SK-N-MC (cell line): ENCODE measurements around the gene MFAP3L.
A peak's percentile ranks its signal among the peaks of the same experiment; 100 is the strongest.
"Not testable (repeated sequence)": the region's sequence is repeated elsewhere in the genome, so short reads cannot be mapped to it uniquely, and the experiment has no call there.

Source experiments
- DNase-seq: peaks from one replicate; pipeline ENCODE4 v3.0.0-alpha.2; 2011; ENCODE audit warnings: low read depth, low spot score
- H3K27ac ChIP-seq: fragments of 200-600 bp; sonication (generic); 2 replicates; pipeline ENCODE4 v1.5.1; 2016; ENCODE audit warnings: mixed run types
- H3K36me3 ChIP-seq: fragments of 200-600 bp; sonication (generic); 2 replicates; pipeline ENCODE4 v1.6.1; 2017; ENCODE audit warnings: antibody characterized with exemption, low read length, mixed read lengths; ENCODE audit not compliant: insufficient read depth
- H3K4me3 ChIP-seq: fragments of 200-600 bp; sonication (generic); 2 replicates; pipeline ENCODE4 v1.5.1; 2016
- H3K9ac ChIP-seq: fragments of 200-600 bp; sonication (generic); 2 replicates; pipeline ENCODE4 v1.8.0; 2017; ENCODE audit warnings: mixed run types, mixed read lengths; ENCODE audit not compliant: insufficient read length
- H3K9me3 ChIP-seq: fragments of 200-600 bp; sonication (generic); 2 replicates; pipeline ENCODE4 v1.6.1; 2017; ENCODE audit warnings: low read depth, mild to moderate bottlenecking, antibody characterized with exemption, low read length, moderate library complexity, mixed read lengths
- EZH2 ChIP-seq: fragments of 200-600 bp; sonication (generic); IDR thresholded peaks from one replicate; pipeline ENCODE4 v1.6.1; 2017; ENCODE audit warnings: antibody characterized with exemption
- FOXP2 ChIP-seq: optimal IDR thresholded peaks from 2 replicates; pipeline ENCODE3; 2011; ENCODE audit warnings: mild to moderate bottlenecking, moderate library complexity; ENCODE audit not compliant: insufficient read depth; ENCODE audit errors: extremely low read length, control extremely low read depth
- POLR2AphosphoS5 ChIP-seq: IDR thresholded peaks from 2 replicates; pipeline ENCODE4 v1.6.1; 2012; ENCODE audit warnings: mild to moderate bottlenecking, low read depth, low read length, borderline replicate concordance

MFAP3L gene

GRCh38 chr4:169958629-169959028 is 67.6 kb downstream of the MFAP3L start:
- TF ChIP-seq POLR2AphosphoS5 (no peak), FOXP2 (no peak), EZH2 (no peak)

GRCh38 chr4:169957785-169958184 is 68.4 kb downstream of the MFAP3L start:
- DNase-seq, result peak; percentile 73
- Histone ChIP-seq H3K4me3 (no peak overlapping the region), H3K9ac (no peak overlapping the region), H3K27ac (no peak overlapping the region; the same call in 1 of the 2 replicates), H3K36me3 (no peaks in the 10 kb centered on the region), H3K9me3 (no peaks in the 10 kb centered on the region)
- TF ChIP-seq POLR2AphosphoS5, result no peak
- no peak for TF ChIP-seq EZH2
- TF ChIP-seq FOXP2, result no peak

More at GRCh38 chr4:169958629-169959028, 67.6 kb downstream of the MFAP3L start:
- DNase-seq, result no peak
- H3K27ac ChIP-seq, result no peak overlapping the region
- no peak overlapping the region for H3K4me3 ChIP-seq
- no peaks in the 10 kb centered on the region for H3K36me3 ChIP-seq
- H3K9me3 ChIP-seq, result no peaks in the 10 kb centered on the region
- H3K9ac ChIP-seq, result no peak overlapping the region

DNA sequence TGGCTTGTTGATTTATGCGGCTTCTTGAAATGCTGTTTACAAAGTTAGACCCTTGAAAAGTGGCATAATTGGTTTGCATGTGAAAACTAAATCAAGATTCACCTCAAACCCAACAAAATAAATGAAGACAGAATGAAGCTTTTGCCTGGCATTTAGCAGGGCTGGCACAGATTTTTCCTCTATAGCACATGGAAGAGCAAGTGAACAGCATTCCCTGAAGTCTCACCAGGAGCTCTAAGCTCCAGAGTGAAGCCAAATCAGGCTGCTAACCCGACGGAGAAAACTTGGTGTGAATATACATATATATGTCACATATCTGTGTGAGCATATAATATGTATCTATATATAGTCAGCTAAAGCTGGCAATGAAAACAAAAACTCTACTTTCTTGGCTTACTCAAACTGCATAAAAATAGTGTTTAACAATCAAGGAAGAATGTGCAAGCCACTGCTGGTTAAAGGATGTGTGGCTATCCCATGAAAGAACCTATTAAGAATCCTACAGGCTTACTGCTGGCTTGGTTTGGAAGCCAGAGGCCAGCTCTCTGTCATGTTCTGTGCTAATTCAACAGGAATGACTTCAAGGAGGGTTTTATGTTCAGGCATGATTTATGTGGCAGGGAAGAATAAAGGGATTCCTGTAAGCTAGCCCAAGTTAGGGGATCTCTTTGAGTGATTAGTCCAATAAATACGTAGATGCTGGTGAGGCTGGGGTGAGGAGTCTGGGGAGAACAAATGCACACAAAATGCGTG is 69.9 kb downstream of the MFAP3L start:
- DNase-seq, result no peak
- H3K9me3 ChIP-seq, result no peaks in the 10 kb centered on the region
- TF ChIP-seq EZH2, result no peak
- TF ChIP-seq FOXP2, result no peak
- TF ChIP-seq POLR2AphosphoS5, result no peak
- H3K9ac ChIP-seq, result no peak overlapping the region
- no peak overlapping the region for H3K27ac ChIP-seq
- no peaks in the 10 kb centered on the region for H3K36me3 ChIP-seq
- no peak overlapping the region for H3K4me3 ChIP-seq

DNA sequence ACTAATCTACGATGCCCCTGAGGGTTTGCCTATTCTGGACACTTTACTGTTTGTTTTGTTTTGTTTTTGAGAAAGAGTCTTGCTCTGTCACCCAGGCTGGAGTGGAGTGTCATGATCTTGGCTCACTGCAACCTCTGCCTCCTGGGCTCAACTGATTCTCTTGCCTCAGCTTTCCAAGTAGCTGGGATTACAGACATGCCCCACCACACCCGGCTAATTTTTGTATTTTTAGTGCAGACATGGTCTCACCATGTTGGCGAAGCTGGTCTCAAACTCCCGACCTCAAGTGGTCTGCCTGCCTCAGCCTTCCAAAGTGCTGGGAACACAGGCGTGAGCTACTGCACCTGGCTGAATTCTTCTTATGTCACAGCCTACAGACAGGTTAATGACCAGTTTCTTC is 70.7 kb downstream of the MFAP3L start:
- no peak overlapping the region for H3K4me3 ChIP-seq
- no peaks in the 10 kb centered on the region for H3K36me3 ChIP-seq
- DNase-seq, result no peak
- H3K9me3 ChIP-seq, result no peaks in the 10 kb centered on the region
- TF ChIP-seq EZH2 (no peak), FOXP2 (no peak), POLR2AphosphoS5 (no peak)
- H3K27ac ChIP-seq, result no peak overlapping the region
- H3K9ac ChIP-seq, result no peak overlapping the region

DNA sequence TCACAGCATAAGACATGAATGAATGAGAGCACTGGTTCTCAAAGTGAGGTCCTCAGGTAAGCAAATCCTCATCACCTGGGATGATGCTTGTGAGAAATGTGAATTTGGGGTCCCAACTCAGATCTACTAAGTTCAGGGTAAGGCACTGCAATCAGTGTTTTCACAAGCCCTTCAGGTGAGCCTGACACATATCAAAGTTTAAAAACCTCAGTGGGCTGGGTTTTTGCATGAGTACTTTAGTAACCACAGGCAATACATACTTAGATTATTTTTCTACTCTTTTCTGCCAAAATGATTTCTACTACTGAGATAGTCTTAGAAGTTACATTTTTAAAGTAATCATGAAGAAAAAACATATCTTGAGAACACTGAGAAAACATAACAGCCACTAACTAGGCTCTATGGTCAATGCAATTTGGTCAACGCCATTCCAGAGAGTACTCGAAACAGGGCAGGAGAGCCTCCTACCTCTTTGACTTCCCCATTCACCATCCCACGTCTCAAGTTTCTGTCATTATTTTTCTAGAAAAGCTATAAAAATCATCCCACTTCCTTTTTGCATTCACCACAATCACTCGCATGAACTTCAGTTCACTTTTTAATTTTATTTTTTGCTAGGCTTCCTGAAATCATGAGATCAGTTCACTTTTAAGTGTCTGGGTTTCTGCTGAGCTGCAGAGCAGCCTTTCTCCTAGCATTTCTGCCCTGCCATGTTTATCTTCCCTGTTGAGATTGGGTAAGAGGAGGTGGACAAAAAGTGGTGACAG is 73.8 kb downstream of the MFAP3L start:
- Histone ChIP-seq H3K27ac (no peak overlapping the region), H3K9me3 (no peaks in the 10 kb centered on the region), H3K9ac (no peak overlapping the region), H3K36me3 (no peaks in the 10 kb centered on the region), H3K4me3 (no peak overlapping the region; the same call in 1 of the 2 replicates)
- no peak for TF ChIP-seq FOXP2
- no peak for TF ChIP-seq POLR2AphosphoS5
- TF ChIP-seq EZH2, result no peak
- no peak for DNase-seq

DNA sequence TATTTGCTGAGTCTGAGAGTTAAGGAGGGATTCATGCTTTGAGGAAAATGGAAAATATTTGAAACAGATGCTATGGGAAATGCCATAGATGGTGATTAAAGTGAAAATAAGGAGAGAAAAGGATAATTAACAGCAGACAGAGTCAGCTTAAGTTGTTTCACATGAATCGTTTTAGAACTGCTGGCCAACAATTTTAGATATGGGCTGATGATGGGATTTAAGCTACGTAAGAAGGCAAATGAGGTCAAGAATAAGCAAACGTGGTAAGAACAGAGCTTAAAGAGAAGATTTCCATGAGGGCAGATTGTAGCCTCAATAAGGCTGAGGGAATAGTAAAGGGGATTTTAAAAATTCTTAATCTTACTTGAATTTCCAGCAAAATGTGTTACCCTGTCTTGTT is 77.9 kb downstream of the MFAP3L start:
- Histone ChIP-seq H3K4me3 (no peak overlapping the region), H3K9me3 (no peaks in the 10 kb centered on the region), H3K36me3 (no peaks in the 10 kb centered on the region), H3K9ac (no peak overlapping the region), H3K27ac (no peak overlapping the region)
- no peak for DNase-seq
- TF ChIP-seq FOXP2 (no peak), EZH2 (no peak), POLR2AphosphoS5 (no peak)

DNA sequence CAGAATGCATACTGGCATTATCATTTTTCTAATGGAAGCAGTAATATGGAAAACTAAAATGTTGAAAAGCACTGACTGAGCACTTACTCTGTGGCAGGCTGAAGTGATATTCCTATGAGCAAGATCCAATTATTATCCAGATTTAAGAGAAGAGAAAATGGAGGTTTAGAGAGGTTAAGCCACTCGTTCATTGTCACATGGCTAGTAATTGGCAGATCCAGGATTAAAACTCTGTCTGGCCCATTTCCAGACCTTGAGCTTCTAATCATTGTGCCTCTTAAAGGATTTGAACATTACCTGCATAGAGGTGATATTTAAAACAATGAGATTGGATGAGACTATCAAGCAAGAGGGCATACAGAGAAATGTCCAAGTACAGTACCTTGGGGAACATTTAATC is 80.6 kb downstream of the MFAP3L start:
- Histone ChIP-seq H3K9me3 (no peaks in the 10 kb centered on the region), H3K4me3 (no peak overlapping the region), H3K36me3 (no peaks in the 10 kb centered on the region), H3K9ac (no peak overlapping the region), H3K27ac (no peak overlapping the region)
- TF ChIP-seq POLR2AphosphoS5 (no peak), EZH2 (no peak), FOXP2 (no peak)
- no peak for DNase-seq

DNA sequence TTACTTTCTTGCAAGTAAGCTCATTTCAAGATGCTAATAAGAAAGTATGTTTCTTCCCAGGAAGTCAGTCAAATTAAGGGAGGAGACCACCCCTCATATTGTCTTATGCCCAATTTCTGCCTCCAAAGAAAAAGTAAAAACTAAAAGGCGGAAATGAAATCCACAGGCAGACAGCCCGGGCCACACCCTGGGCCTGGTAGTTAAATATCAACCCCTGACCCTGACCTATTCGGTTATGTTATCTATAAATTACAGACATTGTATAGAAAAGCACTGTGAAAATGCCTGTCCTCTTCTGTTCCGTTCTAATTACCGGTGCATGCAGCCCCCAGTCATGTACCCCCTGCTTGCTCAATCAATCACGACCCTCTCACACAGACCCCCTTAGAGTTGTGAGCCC is 82.6 kb downstream of the MFAP3L start:
- H3K36me3 ChIP-seq, H3K9ac ChIP-seq, DNase-seq, H3K4me3 ChIP-seq, H3K27ac ChIP-seq, H3K9me3 ChIP-seq: not testable (repeated sequence)

- no peak for DNase-seq
- Histone ChIP-seq H3K9ac (no peak overlapping the region), H3K36me3 (no peaks in the 10 kb centered on the region), H3K9me3 (no peaks in the 10 kb centered on the region), H3K4me3 (no peak overlapping the region), H3K27ac (no peak overlapping the region)
- TF ChIP-seq EZH2 (no peak), FOXP2 (no peak), POLR2AphosphoS5 (no peak)
Observed at GRCh38 chr4:169941141-169941540, 85.1 kb downstream of the MFAP3L start.
